B cell (primary cell): ENCODE data around the gene F13A1. TPM values are rescaled to one million over a fixed set of nuclear protein-coding genes. Genes with fewer than 3 reads are reported as not detected.

Experiments used
- ATAC-seq: fragments of 200-7000 bp; cut with Tn5 transposase; one replicate; pipeline ENCODE4 v1.10.0; 2021; ENCODE audit warnings: low read depth, mild to moderate bottlenecking, moderate number of reproducible peaks, moderate library complexity
- CTCF ChIA-PET: fragments of 350-600 bp; sonication (Branson Sonifier 250); formaldehyde crosslinking; loops from one replicate; lab custom pipeline; 2021; ENCODE audit warnings: antibody characterized with exemption, inconsistent platforms; lab: Charles Lee
- POLR2A ChIA-PET: fragments of 350-600 bp; sonication (Branson Sonifier 250); formaldehyde crosslinking; loops from one replicate; lab custom pipeline; 2021; ENCODE audit warnings: antibody characterized with exemption; lab: Charles Lee
- DNase-seq: peaks from one replicate; pipeline ENCODE4 v3.0.0; 2013
- H2AFZ ChIP-seq: 2 replicates; pipeline ENCODE4 v1.6.1; 2012; ENCODE audit warnings: mild to moderate bottlenecking, low read depth, low read length; ENCODE audit not compliant: insufficient read depth, poor library complexity, severe bottlenecking
- H3K27ac ChIP-seq, 2 donors: 1 replicate in 1 of 2; 2 replicates in 1 of 2; pipeline ENCODE4 v1.5.1; 2012 to 2013; ENCODE audit warnings: low read length in 2 of 2, mild to moderate bottlenecking in 2 of 2, moderate library complexity in 1 of 2
- H3K27me3 ChIP-seq, 4 experiments: fragments of 200-600 bp in 1 of 4; sonication (generic) in 1 of 4; replicated peaks in 1 of 4; 1 replicate in 2 of 4; 2 replicates in 2 of 4; pipeline versions ENCODE4 v1.6.1 to v1.7.0; 2013 to 2016; ENCODE audit warnings: low read length in 3 of 4, mild to moderate bottlenecking in 2 of 4, mixed read lengths in 1 of 4, moderate library complexity in 1 of 4; ENCODE audit not compliant: insufficient read depth in 4 of 4, control insufficient read depth in 3 of 4; ENCODE audit errors: control extremely low read depth in 1 of 4
- H3K36me3 ChIP-seq, 2 experiments: replicated peaks in 1 of 2; 1 replicate in 1 of 2; 2 replicates in 1 of 2; pipeline versions ENCODE4 v1.6.1 to v1.7.1; 2013; ENCODE audit warnings: low read length in 1 of 2; ENCODE audit not compliant: insufficient read depth in 2 of 2, control insufficient read depth in 1 of 2; ENCODE audit errors: control extremely low read depth in 1 of 2, extremely low read depth in 1 of 2
- H3K4me1 ChIP-seq, 2 donors: fragments of 200-600 bp in 1 of 2; sonication (generic) in 1 of 2; 1 replicate in 1 of 2; 2 replicates in 1 of 2; pipeline versions ENCODE4 v1.5.1 to v1.6.1; 2013 to 2017; ENCODE audit warnings: low read length in 2 of 2; ENCODE audit not compliant: control insufficient read depth in 2 of 2, insufficient read depth in 2 of 2
- H3K4me2 ChIP-seq: replicated peaks from 2 replicates; pipeline ENCODE3; 2012; ENCODE audit warnings: mild to moderate bottlenecking, low read depth, low read length; ENCODE audit not compliant: poor library complexity, severe bottlenecking
- H3K4me3 ChIP-seq, 5 experiments: fragments of 200-600 bp in 1 of 5; sonication (generic) in 1 of 5; 1 replicate in 3 of 5; 2 replicates in 2 of 5; pipeline versions ENCODE4 v1.5.1 to v1.7.0; 2011 to 2016; ENCODE audit warnings: low read length in 4 of 5, mild to moderate bottlenecking in 4 of 5, low read depth in 2 of 5, control low read depth in 1 of 5, moderate library complexity in 1 of 5; ENCODE audit not compliant: insufficient read depth in 1 of 5; ENCODE audit errors: control extremely low read depth in 1 of 5, extremely low read depth in 1 of 5
- H3K79me2 ChIP-seq: fragments of 200-600 bp; sonication (generic); one replicate; pipeline ENCODE4 v1.6.0; 2016; ENCODE audit warnings: low read length; ENCODE audit not compliant: control insufficient read depth, insufficient read depth
- H3K9ac ChIP-seq: fragments of 200-600 bp; sonication (generic); 2 replicates; pipeline ENCODE4 v1.6.1; 2017; ENCODE audit warnings: mild to moderate bottlenecking, low read length, moderate library complexity
- H3K9me3 ChIP-seq, 3 donors: one replicate each; pipeline versions ENCODE4 v1.6.1 to v1.7.1; 2013; ENCODE audit warnings: low read length in 2 of 3; ENCODE audit not compliant: control insufficient read depth in 2 of 3, insufficient read depth in 1 of 3; ENCODE audit errors: control extremely low read depth in 1 of 3
- H4K20me1 ChIP-seq: 2 replicates; pipeline ENCODE4 v1.6.0; 2012; ENCODE audit warnings: mild to moderate bottlenecking, low read length; ENCODE audit not compliant: insufficient read depth, control insufficient read depth, poor library complexity, severe bottlenecking
- H3K27ac Mint-ChIP-seq: one replicate; pipeline ENCODE4 v1.8.0; 2021; ENCODE audit warnings: mixed read lengths
- H3K27me3 Mint-ChIP-seq: one replicate; pipeline ENCODE4 v1.8.0; 2021; ENCODE audit warnings: mixed read lengths
- H3K4me1 Mint-ChIP-seq: one replicate; pipeline ENCODE4 v1.8.0; 2021; ENCODE audit warnings: mixed read lengths
- H3K4me3 Mint-ChIP-seq: one replicate; pipeline ENCODE4 v1.8.0; 2021; ENCODE audit warnings: mixed read lengths
- H3K9me3 Mint-ChIP-seq: one replicate; pipeline ENCODE4 v1.8.0; 2022; ENCODE audit warnings: mixed read lengths; ENCODE audit not compliant: insufficient read depth
- CTCF ChIP-seq: fragments of 200-600 bp; IDR thresholded peaks from one replicate; pipeline ENCODE4 v1.8.0; 2022; ENCODE audit warnings: antibody characterized with exemption, mild to moderate bottlenecking
- EZH2 ChIP-seq: IDR thresholded peaks from 2 replicates; pipeline ENCODE4 v1.6.1; 2012; ENCODE audit warnings: borderline replicate concordance, low read depth, mild to moderate bottlenecking, moderate library complexity, low read length; ENCODE audit not compliant: insufficient read depth, poor library complexity, severe bottlenecking
- WGBS: methylation state at CpG from one replicate; pipeline ENCODE4 v1.1.5; 2013; ENCODE audit warnings: missing lambda C conversion rate; ENCODE audit not compliant: insufficient coverage; 5-methylcytosine and 5-hydroxymethylcytosine counted together
- intact Hi-C: fragments of 100-400 bp; cut with micrococcal nuclease; formaldehyde crosslinking; loops from one replicate; pipeline ENCODE4 v1.10.0; 2022
- polyA plus RNA-seq: library from polyadenylated mRNA; depleted of rRNA; stranded (reverse); fragments of >200 nt; gene quantifications from 2 replicates; pipeline ENCODE4 v1.2.3, GENCODE V29; 2012
- total RNA-seq, 2 donors: library from RNA; stranded (reverse); fragments of 120-200 nt in 1 of 2; gene quantifications; 1 replicate in 1 of 2; 2 replicates in 1 of 2; pipeline versions ENCODE4 v1.2.3 to v1.2.4, GENCODE V29; 2013 to 2022

F13A1 gene
- total and polyA plus RNA-seq, 2 donors (not counting 1 experiment from before 2014, with no cell fraction given): 0.43 to 2.0 TPM

GRCh38 chr6:6202886-6203285, 117.6 kb downstream of the F13A1 start:
- no peak overlapping the region for H3K27ac Mint-ChIP-seq
- intact Hi-C loops: no loop called here
- H3K4me1 Mint-ChIP-seq: no peaks in the 10 kb centered on the region
- Histone ChIP-seq H3K4me3 (no peak overlapping the region), H3K9me3 (peaks cover 0 to 3% (median 0%) of the 10 kb centered on the region in 3 donors), H4K20me1 (no peaks in the 10 kb centered on the region), H3K79me2 (no peaks in the 10 kb centered on the region), H2AFZ (no peak overlapping the region), H3K9ac (no peak overlapping the region), H3K27ac (no peak overlapping the region), H3K36me3 (no peaks in the 10 kb centered on the region), H3K4me2 (no peak overlapping the region), H3K27me3 (peaks cover 0 to 14% (median 7%) of the 10 kb centered on the region in 4 experiments), H3K4me1 (no peaks in the 10 kb centered on the region)
- ChIA-PET CTCF (no interaction called here), POLR2A (no interaction called here)
- TF ChIP-seq EZH2 (no peak), CTCF (no peak)
- DNase-seq (no peak), ATAC-seq (no peak)
- H3K4me3 Mint-ChIP-seq: no peak overlapping the region
- H3K27me3 Mint-ChIP-seq: peaks cover 36% of the 10 kb centered on the region
- WGBS: 93% methylated on average over 2 of the region's 2 CpGs
- peaks cover 4% of the 10 kb centered on the region for H3K9me3 Mint-ChIP-seq

- Histone ChIP-seq H3K4me3 (no peak overlapping the region), H2AFZ (no peak overlapping the region), H4K20me1 (no peaks in the 10 kb centered on the region), H3K79me2 (no peaks in the 10 kb centered on the region), H3K27me3 (peaks cover 0 to 14% (median 7%) of the 10 kb centered on the region in 4 experiments), H3K27ac (no peak overlapping the region), H3K9me3 (no peaks in the 10 kb centered on the region), H3K4me2 (no peak overlapping the region), H3K4me1 (no peaks in the 10 kb centered on the region), H3K36me3 (no peaks in the 10 kb centered on the region), H3K9ac (no peak overlapping the region)
- no peak overlapping the region for H3K4me3 Mint-ChIP-seq
- 66% methylated on average over 3 of the region's 4 CpGs for WGBS
- no peak overlapping the region for H3K27ac Mint-ChIP-seq
- H3K9me3 Mint-ChIP-seq: no peaks in the 10 kb centered on the region
- peaks cover 41% of the 10 kb centered on the region for H3K27me3 Mint-ChIP-seq
- ChIA-PET POLR2A (no interaction called here), CTCF (no interaction called here)
- TF ChIP-seq EZH2 (no peak), CTCF (no peak)
- intact Hi-C loops: no loop called here
- no peak for DNase-seq
- H3K4me1 Mint-ChIP-seq: no peaks in the 10 kb centered on the region
- ATAC-seq: no peak
Observed at GRCh38 chr6:6201200-6201599, 119.3 kb downstream of the F13A1 start.
